MM.1S (cell line): ENCODE measurements around the gene PMEPA1.

Experiments used
- CTCF ChIP-seq: fragments of 300-600 bp; sonication (generic); IDR thresholded peaks from 2 replicates; pipeline ENCODE4 v1.5.1; 2016; ENCODE audit warnings: antibody characterized with exemption, low read length, mixed read lengths
- EZH2 ChIP-seq: fragments of 300-600 bp; sonication (generic); optimal IDR thresholded peaks from 2 replicates; pipeline ENCODE3; 2017; ENCODE audit warnings: low read depth, mild to moderate bottlenecking, antibody characterized with exemption, low read length, mixed read lengths
- EZH2phosphoT487 ChIP-seq: fragments of 300-600 bp; sonication (generic); IDR thresholded peaks from 2 replicates; pipeline ENCODE4 v1.6.1; 2018; ENCODE audit warnings: antibody characterized with exemption, low read length

DNA sequence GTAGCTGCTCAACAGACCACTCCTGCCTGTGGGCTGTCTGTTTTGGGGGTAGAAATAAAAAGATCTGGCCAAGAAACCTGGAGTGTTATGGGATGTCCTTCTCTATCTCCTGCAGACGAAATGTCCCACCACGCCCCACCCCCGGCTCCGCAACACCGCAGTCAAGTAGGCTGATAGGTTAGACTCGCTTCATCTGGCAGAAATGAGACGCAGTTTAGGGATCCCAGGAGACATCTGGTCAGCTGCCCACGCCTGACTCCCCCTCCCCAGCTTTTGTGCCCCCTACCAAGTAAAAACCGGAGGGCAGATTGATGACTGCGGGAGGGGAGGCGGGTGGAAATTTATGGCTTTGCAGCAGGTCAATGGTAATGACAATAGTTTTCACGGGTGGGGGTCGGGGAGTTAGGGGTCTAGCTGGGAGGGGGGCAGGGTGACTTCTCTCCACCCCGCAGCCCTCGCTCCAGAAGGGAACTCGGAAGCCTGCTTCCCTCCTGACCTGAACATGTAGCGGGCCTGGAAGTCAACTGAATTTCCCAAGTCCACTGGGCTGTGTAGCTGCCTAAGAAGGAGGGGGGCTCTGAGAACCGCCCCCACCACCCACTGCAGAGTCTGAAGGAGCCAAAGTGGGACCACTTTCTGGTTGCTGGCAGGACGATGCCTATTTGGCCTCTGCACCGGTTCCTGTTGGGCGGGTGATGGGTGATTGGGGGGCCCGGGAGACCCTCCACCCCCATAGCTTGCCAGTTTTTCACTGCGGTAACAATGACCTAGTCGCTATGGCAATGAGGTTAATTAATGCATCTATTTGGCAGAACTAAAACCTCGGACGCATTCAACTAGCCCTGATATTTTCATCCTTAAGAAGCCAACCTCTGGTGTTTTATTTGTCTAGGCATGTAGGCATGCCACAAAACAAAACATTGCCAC, 25.7 kb downstream of the PMEPA1 start:
- no peak for TF ChIP-seq CTCF
- TF ChIP-seq EZH2: no peak
- TF ChIP-seq EZH2phosphoT487: no peak
